HepG2 (cell line): ENCODE results near the gene SUN5. TPM values are rescaled to one million over a fixed set of nuclear protein-coding genes. Genes with fewer than 3 reads are reported as not detected.

Source experiments
- ATF5 ChIP-seq: sonication (generic); formaldehyde crosslinking; IDR thresholded peaks from 2 replicates; pipeline ENCODE4 v1.4.0; 2020; ENCODE audit warnings: mild to moderate bottlenecking, low read depth, missing genetic modification reagents
- FIP1L1 ChIP-seq: fragments of 200-400 bp; formaldehyde crosslinking; IDR thresholded peaks from 2 replicates; pipeline ENCODE4 v1.6.1; 2018; ENCODE audit warnings: low read depth, mild to moderate bottlenecking, low read length, moderate library complexity, borderline replicate concordance; ENCODE audit not compliant: insufficient read depth
- KAT7 ChIP-seq: IDR thresholded peaks from 2 replicates; pipeline ENCODE4 v1.6.1; 2018; ENCODE audit warnings: borderline replicate concordance, missing compliant biosample characterization
- KDM4B ChIP-seq: sonication (generic); formaldehyde crosslinking; IDR thresholded peaks from 2 replicates; pipeline ENCODE4 v1.4.0; 2020; ENCODE audit warnings: missing genetic modification reagents
- NCOA1 ChIP-seq: sonication (generic); formaldehyde crosslinking; IDR thresholded peaks from 2 replicates; pipeline ENCODE4 v1.9.0; 2021; ENCODE audit warnings: missing genetic modification reagents
- NCOR1 ChIP-seq: fragments of 200-600 bp; sonication (generic); IDR thresholded peaks from 2 replicates; pipeline ENCODE4 v1.7.0; 2017; ENCODE audit warnings: antibody characterized with exemption, low read length, borderline replicate concordance
- NPAS2 ChIP-seq: sonication (generic); formaldehyde crosslinking; IDR thresholded peaks from 2 replicates; pipeline ENCODE4 v1.8.0; 2022; ENCODE audit warnings: mild to moderate bottlenecking, missing genetic modification reagents, borderline replicate concordance
- RARG ChIP-seq: sonication (generic); formaldehyde crosslinking; IDR thresholded peaks from 2 replicates; pipeline ENCODE4 v1.4.0; 2020; ENCODE audit warnings: low read depth, mild to moderate bottlenecking, missing genetic modification reagents
- SIX4 ChIP-seq: sonication (generic); formaldehyde crosslinking; IDR thresholded peaks from 2 replicates; pipeline ENCODE4 v1.4.0; 2020; ENCODE audit warnings: missing genetic modification reagents
- SMARCC2 ChIP-seq: fragments of 450-650 bp; IDR thresholded peaks from 2 replicates; pipeline ENCODE4 v1.6.1; 2017; ENCODE audit warnings: antibody characterized with exemption, mild to moderate bottlenecking
- SOX13 ChIP-seq, 3 experiments: fragments of 450-650 bp in 1 of 3; sonication (generic) in 1 of 3; formaldehyde crosslinking in 1 of 3; IDR thresholded peaks in 2 of 3; conservative IDR thresholded peaks in 1 of 3; 2 replicates each; pipeline versions ENCODE4 v1.5.0 to v1.6.1; 2016 to 2020; ENCODE audit warnings: antibody characterized with exemption in 1 of 3, mild to moderate bottlenecking in 1 of 3, missing compliant biosample characterization in 1 of 3, missing genetic modification reagents in 1 of 3, moderate library complexity in 1 of 3
- TAF15 ChIP-seq: fragments of 200-400 bp; formaldehyde crosslinking; IDR thresholded peaks from one replicate; pipeline ENCODE4 v1.6.1; 2018; ENCODE audit warnings: mild to moderate bottlenecking, low read depth, low read length; ENCODE audit not compliant: poor library complexity, severe bottlenecking
- TGIF2 ChIP-seq: IDR thresholded peaks from 2 replicates; pipeline ENCODE4 v1.6.1; 2016; ENCODE audit warnings: control low read depth, missing compliant biosample characterization
- THAP7 ChIP-seq: sonication (generic); formaldehyde crosslinking; IDR thresholded peaks from 2 replicates; pipeline ENCODE4 v1.8.1; 2023; ENCODE audit warnings: mild to moderate bottlenecking, missing genetic modification reagents
- TMF1 ChIP-seq: sonication (generic); formaldehyde crosslinking; IDR thresholded peaks from 2 replicates; pipeline ENCODE4 v1.8.1; 2022; ENCODE audit warnings: low read depth, missing genetic modification reagents
- ZBTB8A ChIP-seq: sonication (generic); formaldehyde crosslinking; IDR thresholded peaks from 2 replicates; pipeline ENCODE4 v1.4.0; 2020; ENCODE audit warnings: mild to moderate bottlenecking, low read depth, missing genetic modification reagents, borderline replicate concordance
- ZC3H4 ChIP-seq: sonication (generic); formaldehyde crosslinking; IDR thresholded peaks from 2 replicates; pipeline ENCODE4 v1.4.0; 2020; ENCODE audit warnings: missing genetic modification reagents, borderline replicate concordance
- ZFP37 ChIP-seq: sonication (generic); formaldehyde crosslinking; IDR thresholded peaks from 2 replicates; pipeline ENCODE4 v1.4.0; 2020; ENCODE audit warnings: missing genetic modification reagents, borderline replicate concordance
- ZNF10 ChIP-seq: sonication (generic); formaldehyde crosslinking; IDR thresholded peaks from 2 replicates; pipeline ENCODE4 v1.4.0; 2020; ENCODE audit warnings: mild to moderate bottlenecking, low read depth, missing genetic modification reagents, borderline replicate concordance
- ZNF20 ChIP-seq: sonication (generic); formaldehyde crosslinking; IDR thresholded peaks from 2 replicates; pipeline ENCODE4 v1.4.0; 2020; ENCODE audit warnings: mild to moderate bottlenecking, moderate library complexity, missing genetic modification reagents
- ZNF510 ChIP-seq: sonication (generic); formaldehyde crosslinking; IDR thresholded peaks from 2 replicates; pipeline ENCODE4 v1.4.0; 2020; ENCODE audit warnings: low read depth, mild to moderate bottlenecking, missing genetic modification reagents
- ZNF549 ChIP-seq: sonication (generic); formaldehyde crosslinking; IDR thresholded peaks from 2 replicates; pipeline ENCODE4 v1.5.0; 2020; ENCODE audit warnings: missing genetic modification reagents
- polyA plus RNA-seq, 8 experiments: library from polyadenylated mRNA; depleted of rRNA in 3 of 8; stranded (reverse) in 7 of 8; unstranded in 1 of 8; fragments of >200 nt; fragmentation: Illumina TruSeq in 4 of 8; extraction: Trizol in 4 of 8; gene quantifications; 2 replicates each; pipeline versions ENCODE4 v1.2.1 to v1.2.3, GENCODE V29; 2011 to 2016; ENCODE audit warnings: low read depth in 4 of 8, missing spikeins in 1 of 8, mixed read lengths in 1 of 8; ENCODE audit not compliant: insufficient read depth in 1 of 8
- total RNA-seq, 5 experiments: library from RNA; depleted of rRNA; stranded (reverse); fragments of >200 nt; fragmentation: Illumina TruSeq; extraction: Trizol; gene quantifications; 2 replicates each; pipeline ENCODE4 v1.2.3, GENCODE V29; 2016; ENCODE audit warnings: low read depth in 1 of 5
- TF ChIP-seq, protein P1 (sequence below): sonication (generic); formaldehyde crosslinking; IDR thresholded peaks from 2 replicates; pipeline ENCODE4 v1.4.0; 2020; ENCODE audit warnings: mild to moderate bottlenecking, missing genetic modification reagents
- TF ChIP-seq, protein P2 (sequence below): IDR thresholded peaks from 2 replicates; pipeline ENCODE4 v1.6.1; 2016; ENCODE audit warnings: low read depth
- TF ChIP-seq, protein P3 (sequence below): sonication (generic); formaldehyde crosslinking; IDR thresholded peaks from 2 replicates; pipeline ENCODE4 v1.4.0; 2020; ENCODE audit warnings: mild to moderate bottlenecking, missing genetic modification reagents

Gene SUN5
- total and polyA plus RNA-seq, 2 of the 13 experiments (the other 11 are each of a cell fraction or from before 2014, with no cell fraction given), result not detected

GRCh38 chr20:33006776-33007375, 2.6 kb upstream of the SUN5 start (continued):
- TF ChIP-seq KDM4B (CRISPR knock-in tag), result no peak
- TF ChIP-seq, protein P1, sequence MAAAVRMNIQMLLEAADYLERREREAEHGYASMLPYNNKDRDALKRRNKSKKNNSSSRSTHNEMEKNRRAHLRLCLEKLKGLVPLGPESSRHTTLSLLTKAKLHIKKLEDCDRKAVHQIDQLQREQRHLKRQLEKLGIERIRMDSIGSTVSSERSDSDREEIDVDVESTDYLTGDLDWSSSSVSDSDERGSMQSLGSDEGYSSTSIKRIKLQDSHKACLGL (CRISPR knock-in tag), result no peak
- TF ChIP-seq ATF5 (CRISPR knock-in tag), result no peak
- peak; percentile 53; the same call in 1 of the 2 replicates for TF ChIP-seq THAP7 (CRISPR knock-in tag)
- no peak for TF ChIP-seq ZBTB8A (CRISPR knock-in tag)
- no peak for TF ChIP-seq NCOA1 (CRISPR knock-in tag)
- no peak for TF ChIP-seq NCOR1
- no peak for TF ChIP-seq KAT7
- no peak for TF ChIP-seq NPAS2 (CRISPR knock-in tag)
- no peak for TF ChIP-seq SMARCC2
- TF ChIP-seq ZC3H4 (CRISPR knock-in tag), result peak; percentile 94; the same call in 1 of the 2 replicates
- TF ChIP-seq, protein P2, sequence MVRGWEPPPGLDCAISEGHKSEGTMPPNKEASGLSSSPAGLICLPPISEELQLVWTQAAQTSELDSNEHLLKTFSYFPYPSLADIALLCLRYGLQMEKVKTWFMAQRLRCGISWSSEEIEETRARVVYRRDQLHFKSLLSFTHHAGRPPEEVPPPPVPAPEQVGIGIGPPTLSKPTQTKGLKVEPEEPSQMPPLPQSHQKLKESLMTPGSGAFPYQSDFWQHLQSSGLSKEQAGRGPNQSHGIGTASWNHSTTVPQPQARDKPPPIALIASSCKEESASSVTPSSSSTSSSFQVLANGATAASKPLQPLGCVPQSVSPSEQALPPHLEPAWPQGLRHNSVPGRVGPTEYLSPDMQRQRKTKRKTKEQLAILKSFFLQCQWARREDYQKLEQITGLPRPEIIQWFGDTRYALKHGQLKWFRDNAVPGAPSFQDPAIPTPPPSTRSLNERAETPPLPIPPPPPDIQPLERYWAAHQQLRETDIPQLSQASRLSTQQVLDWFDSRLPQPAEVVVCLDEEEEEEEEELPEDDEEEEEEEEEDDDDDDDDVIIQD (CRISPR knock-in tag), result no peak
- TF ChIP-seq RARG (CRISPR knock-in tag), result no peak
- TF ChIP-seq ZNF549 (CRISPR knock-in tag), result no peak
- no peak for TF ChIP-seq TGIF2
- no peak for TF ChIP-seq FIP1L1
- no peak; the same call in 1 of the 2 replicates for TF ChIP-seq ZFP37 (CRISPR knock-in tag)
- TF ChIP-seq SOX13 (IDR thresholded peaks at IDR 0.05), result no peak
- TF ChIP-seq SOX13 (CRISPR knock-in tag; conservative IDR thresholded peaks at IDR 0.05 in 1 of 2, IDR thresholded peaks at IDR 0.05 in 1 of 2), result no peak
- TF ChIP-seq, protein P3, sequence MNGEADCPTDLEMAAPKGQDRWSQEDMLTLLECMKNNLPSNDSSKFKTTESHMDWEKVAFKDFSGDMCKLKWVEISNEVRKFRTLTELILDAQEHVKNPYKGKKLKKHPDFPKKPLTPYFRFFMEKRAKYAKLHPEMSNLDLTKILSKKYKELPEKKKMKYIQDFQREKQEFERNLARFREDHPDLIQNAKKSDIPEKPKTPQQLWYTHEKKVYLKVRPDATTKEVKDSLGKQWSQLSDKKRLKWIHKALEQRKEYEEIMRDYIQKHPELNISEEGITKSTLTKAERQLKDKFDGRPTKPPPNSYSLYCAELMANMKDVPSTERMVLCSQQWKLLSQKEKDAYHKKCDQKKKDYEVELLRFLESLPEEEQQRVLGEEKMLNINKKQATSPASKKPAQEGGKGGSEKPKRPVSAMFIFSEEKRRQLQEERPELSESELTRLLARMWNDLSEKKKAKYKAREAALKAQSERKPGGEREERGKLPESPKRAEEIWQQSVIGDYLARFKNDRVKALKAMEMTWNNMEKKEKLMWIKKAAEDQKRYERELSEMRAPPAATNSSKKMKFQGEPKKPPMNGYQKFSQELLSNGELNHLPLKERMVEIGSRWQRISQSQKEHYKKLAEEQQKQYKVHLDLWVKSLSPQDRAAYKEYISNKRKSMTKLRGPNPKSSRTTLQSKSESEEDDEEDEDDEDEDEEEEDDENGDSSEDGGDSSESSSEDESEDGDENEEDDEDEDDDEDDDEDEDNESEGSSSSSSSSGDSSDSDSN, result no peak
- TF ChIP-seq ZNF10 (CRISPR knock-in tag), result no peak
- TF ChIP-seq ZNF20 (CRISPR knock-in tag), result no peak
- no peak for TF ChIP-seq TMF1 (CRISPR knock-in tag)
- no peak for TF ChIP-seq TAF15
- no peak for TF ChIP-seq SIX4 (CRISPR knock-in tag)
- TF ChIP-seq ZNF510 (CRISPR knock-in tag), result no peak
